D721Med (cell line): Measurements from ENCODE around the gene ZEB2.

ENCODE experiments used
- DNase-seq: peaks from one replicate; pipeline ENCODE4 v3.0.0; 2011; ENCODE audit warnings: low spot score; ENCODE audit not compliant: insufficient read length
- FAIRE-seq: peaks from 2 replicates; lab custom pipeline; 2011; peaks lifted over from hg19 to GRCh38; lab: Jason Lieb, UNC
- CTCF ChIP-seq: IDR thresholded peaks from 2 replicates; pipeline ENCODE4 v1.5.1; 2012; ENCODE audit warnings: mild to moderate bottlenecking, control low read depth; ENCODE audit not compliant: insufficient read depth; ENCODE audit errors: missing control alignments

The ZEB2 gene

DNA sequence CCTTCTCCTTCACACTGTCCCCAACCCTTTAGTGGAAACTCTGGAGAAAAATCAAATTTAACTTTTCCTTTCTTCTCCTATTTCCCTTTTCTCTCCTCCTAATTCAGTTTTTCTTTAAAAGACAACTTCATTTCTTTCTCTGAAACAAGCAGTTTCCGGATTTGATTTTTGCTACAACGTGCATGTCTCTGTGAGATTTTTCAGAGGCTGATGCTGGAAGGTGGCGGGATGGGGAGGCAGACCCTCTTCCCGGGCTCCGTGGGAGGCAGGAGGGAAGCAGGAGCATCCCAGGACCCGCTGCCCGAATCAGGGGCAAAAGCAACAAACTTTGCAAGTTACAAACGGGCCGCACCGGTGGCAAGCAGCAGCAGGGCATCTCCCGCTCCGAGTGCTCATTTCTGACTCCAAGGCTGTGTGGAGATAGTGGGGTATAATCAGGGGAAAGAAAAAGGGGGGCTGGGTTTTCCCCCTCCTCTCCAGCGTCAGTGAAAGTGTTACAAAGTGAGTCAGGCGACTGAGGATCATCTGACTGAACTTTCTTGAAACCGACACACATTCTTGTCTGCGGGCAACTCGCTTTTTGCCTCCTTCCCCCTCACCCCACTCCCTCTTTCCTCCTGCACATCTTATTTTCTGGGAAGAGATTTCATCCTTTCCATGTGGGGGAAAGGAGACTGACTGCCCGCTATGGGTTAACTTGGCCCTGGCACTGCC is 6.4 kb downstream of the ZEB2 start:
- no peak for TF ChIP-seq CTCF
- no peak for FAIRE-seq
- DNase-seq, result no peak

GRCh38 chr2:144512891-144513351 is 7.0 kb downstream of the ZEB2 start:
- FAIRE-seq, result no peak
- DNase-seq, result no peak
- TF ChIP-seq CTCF, result no peak

DNA sequence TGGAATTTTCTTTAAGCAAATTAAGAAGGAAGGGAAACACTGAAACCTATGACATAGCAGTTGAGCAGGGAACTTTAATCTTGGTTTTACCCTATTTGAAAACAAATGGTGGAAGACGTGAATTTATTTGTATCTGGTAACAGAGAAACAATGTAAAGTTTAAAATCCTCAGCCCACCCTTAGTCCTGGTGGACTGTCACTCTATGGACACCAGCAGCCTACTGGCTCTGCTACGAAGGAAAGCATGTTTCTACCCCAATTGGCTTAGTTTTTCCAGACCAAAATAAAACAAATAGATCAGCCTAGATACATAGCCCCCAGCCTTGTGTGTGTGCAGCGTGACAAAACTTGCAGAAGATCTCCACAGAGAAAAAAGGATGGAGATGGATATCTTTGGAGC is 7.4 kb downstream of the ZEB2 start:
- FAIRE-seq (no peak), DNase-seq (no peak)
- no peak for TF ChIP-seq CTCF

GRCh38 chr2:144511937-144512336 is 8.0 kb downstream of the ZEB2 start:
- FAIRE-seq, result no peak
- no peak for DNase-seq
- TF ChIP-seq CTCF, result no peak

DNA sequence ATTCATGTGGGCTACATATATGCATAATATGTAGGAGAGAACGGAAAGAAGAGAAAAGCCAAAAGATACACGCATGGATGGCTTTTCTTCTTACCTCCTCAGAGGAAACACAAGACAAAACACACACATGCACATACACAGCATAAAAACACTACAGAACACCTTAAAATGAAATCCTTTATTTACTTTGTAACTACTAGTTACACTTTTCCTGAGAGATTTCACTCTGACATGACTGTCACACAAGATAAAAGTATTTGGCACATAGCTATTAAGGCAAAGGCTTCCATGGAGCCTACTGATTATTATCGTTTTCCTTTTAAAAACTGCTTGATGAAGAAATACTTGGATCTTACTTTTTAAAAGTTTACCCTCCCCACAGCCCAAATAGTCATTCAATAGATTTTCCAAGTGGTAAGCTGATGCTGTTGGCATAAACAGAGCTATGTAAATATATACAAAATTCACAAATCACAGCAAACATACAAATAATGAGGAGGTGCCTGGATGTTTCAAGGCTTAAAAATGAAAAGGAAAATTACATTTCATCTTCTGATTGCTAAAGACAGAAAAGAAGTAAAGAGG is 8.6 kb downstream of the ZEB2 start:
- no peak for FAIRE-seq
- no peak for TF ChIP-seq CTCF
- DNase-seq, result no peak

DNA sequence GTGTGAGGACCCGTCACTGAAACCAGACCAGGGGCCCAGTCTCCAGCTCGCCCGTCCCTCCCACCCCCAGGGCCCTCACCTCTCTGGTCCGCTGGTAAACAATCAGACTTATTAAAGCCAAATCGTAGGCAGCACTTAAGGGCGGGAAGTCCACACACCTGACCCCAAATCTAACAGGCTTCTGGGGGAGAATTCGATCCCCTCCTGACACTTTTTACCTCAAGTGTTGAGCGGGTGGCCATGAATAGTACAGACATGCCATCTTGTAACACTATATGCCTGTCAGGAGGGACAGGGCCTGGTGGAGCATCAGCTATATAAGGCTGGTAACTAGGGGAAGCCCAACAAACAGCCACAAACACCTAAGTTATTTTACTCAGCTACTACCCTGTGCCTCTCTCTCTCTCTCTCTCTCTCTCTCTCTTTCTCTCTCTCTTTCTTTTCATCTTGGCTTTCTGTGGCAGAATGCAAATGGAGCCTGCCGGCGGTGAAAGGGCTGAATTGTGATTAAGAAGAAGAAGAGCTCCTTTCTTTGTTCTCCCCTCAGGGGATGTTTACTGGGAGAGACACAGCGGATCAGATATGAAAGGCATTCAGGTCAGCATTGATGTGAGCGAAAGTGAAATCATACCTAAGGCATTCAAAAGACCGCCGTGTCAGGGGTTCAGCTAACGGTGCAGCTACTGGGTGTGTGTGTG is 9.5 kb downstream of the ZEB2 start:
- no peak for TF ChIP-seq CTCF
- FAIRE-seq, result no peak
- no peak for DNase-seq

- DNase-seq (no peak), FAIRE-seq (no peak)
- no peak for TF ChIP-seq CTCF
These were observed 10.1 kb downstream of the ZEB2 start for GRCh38 chr2:144509879-144510221.
